GM19438 (cell line): ENCODE measurements around the gene RPS6KL1.
"Not testable (repeated sequence)": the region's sequence is repeated elsewhere in the genome, so short reads cannot be mapped to it uniquely, and the experiment has no call there.

ENCODE experiments used
- ATAC-seq: cut with Tn5 transposase; IDR thresholded peaks from one replicate; pipeline ENCODE4 v1.9.1; 2021; ENCODE audit warnings: low read depth; ENCODE audit not compliant: unreplicated experiment

The RPS6KL1 gene

DNA sequence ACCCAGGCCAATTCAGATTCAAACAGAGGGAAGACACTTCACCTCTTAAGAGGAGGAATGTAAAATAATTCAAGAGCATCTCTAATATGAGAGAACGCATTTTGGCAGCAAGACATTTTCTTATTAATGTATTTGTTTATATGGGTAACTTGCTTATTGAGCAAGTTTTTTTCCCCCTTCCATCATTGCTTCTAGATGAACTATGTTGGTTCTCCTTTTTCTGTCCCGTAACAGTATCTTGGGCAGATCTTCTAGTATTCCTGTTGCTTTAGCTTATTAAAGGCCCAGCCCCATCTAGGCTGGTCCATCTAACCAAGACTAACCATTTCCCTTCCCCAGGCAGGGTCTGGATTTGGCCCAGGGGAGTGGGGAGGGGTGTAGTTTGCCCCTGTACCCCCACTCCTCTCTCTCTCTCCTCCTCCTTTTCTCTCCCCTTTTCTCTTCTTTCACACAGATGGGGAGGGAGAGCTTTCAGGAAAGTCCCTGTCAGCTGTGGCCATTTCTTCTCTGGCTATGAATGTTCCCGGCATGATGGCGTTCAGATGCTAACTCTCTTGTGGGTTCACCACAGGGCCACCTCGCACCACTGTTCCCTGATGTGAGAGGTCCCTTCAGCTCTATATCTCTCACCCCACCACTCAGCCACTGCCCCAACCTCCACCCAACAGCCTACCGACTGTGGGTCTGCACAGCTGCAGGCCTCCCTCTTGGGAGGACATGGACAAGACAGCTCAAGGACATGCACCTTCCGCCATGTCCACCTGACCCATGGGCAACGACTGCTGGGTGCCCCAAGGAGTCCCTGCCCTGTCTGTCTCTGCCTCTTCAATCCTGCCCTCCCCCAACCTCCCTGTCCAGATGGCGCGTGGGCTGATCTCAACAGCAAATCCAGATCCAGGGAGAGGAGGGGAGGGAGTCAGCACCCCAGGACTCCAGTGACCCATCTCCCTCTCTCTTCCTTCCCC is 15.8 kb upstream of the RPS6KL1 start:
- no peak for ATAC-seq

DNA sequence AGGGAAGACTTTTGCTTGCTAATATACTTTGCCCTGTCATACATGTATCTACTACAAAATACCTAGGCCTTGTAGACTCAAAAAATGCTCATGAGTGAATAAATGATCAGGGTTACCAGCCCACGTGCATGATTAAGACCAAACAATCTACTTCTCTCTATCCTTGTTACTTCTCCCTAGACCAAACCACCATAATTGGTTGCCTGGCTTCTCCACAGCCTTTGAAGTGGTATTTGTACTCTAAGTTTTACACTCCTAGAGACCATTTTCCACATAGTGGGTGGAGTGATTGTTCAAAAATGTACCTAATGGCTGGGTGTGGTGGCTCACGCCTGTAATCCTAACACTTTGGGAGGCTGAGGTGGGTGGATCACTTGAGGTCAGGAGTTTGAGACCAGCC is 14.1 kb upstream of the RPS6KL1 start:
- no peak for ATAC-seq

DNA sequence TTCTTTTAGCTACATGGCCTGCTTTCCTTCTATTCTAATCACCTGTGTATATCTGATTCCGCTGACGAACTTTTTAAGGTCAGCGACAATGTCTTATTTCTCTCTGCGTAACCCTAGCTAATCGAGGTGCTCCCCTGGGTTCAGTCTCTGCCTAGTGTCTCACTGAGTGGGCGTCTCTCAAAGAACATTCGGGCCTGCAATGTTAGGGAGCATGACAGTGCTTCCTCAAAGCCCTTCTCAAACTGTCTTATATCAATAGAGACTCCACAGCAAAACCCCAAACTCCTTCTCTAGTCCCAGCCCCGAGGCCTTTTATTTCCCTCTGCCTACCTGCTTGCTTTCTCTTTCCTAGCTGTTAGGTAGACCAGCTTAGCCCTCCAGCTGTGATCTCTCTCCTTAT is 13.7 kb upstream of the RPS6KL1 start:
- ATAC-seq = no peak

DNA sequence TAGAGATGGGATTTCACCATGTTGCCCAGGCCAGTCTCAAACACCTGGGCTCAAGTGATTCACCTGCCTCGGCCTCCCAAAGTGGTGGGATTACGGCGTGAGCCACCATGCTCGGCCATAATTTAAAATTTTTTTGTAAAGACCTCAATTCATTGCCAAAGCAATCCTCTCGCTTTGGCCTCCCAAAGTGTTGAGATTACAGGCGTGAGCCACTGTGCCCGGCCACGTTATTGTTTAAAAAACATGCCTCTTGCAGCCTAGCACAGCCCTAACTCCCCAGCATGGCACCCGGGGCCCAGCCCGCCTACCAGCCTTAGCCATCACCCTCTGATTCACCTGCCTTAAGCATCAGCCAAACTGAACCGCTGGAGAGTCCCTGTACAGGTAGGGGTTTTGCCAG is 13.1 kb upstream of the RPS6KL1 start:
- ATAC-seq = no peak

DNA sequence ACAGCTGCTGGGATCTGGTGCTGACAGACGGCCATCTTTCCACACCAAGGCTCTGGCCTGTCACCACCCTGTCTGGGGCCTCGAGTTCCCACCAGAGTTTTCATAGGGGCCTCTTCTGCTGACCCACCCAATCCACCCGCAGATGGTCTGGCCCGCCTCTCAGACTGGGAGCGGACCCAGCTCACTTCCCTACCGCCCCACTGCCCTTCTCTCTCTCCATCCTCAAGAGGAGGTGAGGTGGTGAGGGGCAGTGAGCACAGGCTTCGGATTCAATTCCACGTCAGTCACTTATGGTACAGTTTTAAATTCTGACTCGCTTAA is 12.3 kb upstream of the RPS6KL1 start:
- no peak for ATAC-seq

DNA sequence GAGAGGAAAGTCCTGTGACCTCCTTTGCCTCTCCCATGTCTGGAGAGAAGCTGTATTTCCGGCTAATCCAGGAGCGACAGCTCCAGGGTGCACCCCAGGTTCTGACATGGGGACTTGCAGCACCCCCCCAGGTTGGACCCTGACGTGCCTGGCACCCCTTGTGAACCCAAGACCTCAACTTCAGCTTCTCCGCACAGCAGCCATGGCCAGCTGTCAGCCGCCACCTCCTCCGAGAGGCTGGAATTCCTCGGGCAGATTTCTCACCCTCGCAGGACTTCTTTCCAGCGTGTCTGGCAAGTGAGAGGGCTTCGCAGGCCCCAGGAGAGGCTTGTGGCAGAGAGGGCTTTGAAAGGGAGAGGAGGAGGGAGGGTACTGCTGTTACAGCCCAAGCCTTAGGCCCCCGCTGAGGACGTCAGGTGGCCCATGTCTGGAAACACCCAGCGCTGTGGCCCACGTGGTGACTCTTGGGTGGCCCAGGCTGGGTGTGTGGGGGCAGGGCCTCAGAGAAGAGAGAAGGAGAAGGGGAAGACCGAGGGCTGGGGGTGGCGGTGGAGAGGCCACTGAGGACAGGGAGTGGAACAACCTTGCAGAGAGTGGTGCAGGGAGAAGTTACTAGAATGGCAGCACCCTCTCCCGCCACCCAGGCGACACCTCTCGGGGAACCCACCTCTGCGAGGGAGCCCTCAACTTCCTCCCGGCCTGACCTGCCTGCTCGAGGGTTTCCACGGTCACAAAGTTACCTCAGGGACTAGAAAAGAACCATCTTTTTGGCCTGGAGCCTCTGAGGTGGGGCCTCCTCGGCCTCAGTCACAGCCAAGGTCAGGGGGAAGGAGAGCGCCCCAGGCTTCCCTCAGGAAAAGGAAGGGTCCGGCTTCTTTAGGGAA is 11.7 kb upstream of the RPS6KL1 start:
- no peak for ATAC-seq

DNA sequence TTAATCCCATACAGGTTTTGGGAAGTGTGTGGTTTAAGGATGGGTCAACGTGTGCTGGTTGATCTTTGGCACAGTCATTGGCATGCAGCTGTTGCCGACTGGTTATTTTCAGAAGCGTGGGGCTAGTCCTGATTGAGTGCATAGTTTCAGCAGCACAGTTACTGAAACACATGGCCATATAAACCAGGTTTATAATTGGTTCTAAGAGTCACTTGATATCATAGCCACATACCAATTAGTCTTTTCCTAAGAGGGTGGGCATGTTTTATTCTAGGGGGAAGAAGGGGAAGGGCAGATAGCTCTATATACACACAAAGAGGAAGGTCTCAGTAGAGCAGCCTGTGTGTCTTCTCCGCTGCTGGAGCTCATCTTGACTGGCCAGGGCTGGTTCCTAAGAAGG is 11.0 kb upstream of the RPS6KL1 start:
- ATAC-seq = no peak

DNA sequence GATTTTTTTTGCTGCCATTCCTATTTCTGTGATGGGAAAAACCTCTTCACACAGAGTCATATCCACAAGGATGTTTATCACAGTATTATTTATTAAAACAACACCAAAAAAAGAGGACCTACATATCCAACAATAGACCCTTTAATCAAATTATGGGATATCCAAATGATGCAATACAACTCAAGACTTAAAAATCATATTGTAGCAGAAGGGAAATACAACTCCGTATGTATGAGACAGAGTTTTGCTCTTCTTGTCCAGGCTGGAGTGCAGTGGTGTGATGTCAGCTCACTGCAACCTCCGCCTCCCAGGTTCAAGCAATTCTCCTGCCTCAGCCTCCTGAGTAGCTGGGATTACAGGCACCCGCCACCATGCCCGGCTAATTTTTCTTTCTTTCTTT is 9.9 kb upstream of the RPS6KL1 start:
- ATAC-seq = not testable (repeated sequence)

DNA sequence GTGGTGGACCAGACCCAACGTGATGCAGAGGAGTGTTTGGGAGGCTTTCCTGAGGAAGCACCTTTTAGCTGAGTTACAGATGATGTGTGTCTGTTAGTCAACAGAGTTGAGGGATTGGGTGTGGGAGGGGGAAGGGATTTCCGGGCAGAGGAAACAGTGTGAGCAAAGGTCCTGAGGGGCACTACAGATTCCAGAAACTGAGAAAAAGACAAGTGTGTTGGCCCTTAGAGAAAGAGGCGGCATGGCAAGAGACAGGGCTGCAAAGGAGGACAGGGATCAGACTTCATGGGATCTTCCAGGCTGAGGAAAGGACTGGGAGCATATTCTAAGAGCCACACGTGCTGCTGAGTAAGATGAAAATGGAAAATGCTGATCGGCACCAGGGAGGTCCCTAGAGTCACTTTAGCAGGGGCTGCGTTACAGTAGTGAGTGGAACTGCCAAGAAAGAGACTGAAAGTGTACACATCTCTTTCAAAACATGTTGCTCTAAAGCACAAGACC is 9.4 kb upstream of the RPS6KL1 start:
- ATAC-seq = no peak

DNA sequence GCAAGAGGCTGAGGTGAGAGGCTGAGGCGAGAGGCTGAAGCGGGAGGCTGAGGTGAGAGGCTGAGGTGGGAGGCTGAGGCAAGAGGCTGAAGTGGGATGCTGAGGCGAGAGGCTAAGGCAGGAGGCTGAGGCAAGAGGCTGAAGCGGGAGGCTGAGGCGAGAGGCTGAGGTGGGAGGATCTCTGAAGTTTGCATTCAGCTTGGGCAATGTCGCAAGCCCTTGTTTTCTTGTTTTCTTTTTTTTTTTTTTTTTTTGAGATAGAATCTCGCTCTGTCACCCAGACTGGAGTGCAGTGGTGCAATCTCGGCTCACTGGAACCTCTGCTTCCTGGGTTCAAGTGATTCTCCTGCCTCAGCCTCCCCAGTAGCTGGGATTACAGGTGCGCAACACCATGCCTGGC is 8.7 kb upstream of the RPS6KL1 start:
- not testable (repeated sequence) for ATAC-seq

DNA sequence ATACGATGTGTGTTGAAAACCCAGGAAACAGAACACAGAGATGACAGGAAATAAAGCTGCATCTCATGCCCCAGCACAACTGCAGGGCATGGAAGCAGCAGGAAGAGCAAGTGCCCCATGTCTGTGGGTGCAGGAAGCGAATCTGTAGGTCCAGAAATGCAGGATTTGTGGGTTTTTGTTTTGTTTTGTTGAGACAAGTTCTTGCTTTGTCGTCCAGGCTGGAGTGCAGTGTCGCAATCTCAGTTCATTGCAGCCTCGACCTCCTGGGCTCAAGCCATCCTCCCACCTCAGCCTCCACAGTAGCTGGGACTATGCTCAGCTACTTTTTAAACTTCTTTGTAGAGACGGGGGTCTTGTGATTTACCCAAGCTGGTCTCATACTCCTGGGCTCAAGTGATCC is 6.2 kb upstream of the RPS6KL1 start:
- no peak for ATAC-seq

DNA sequence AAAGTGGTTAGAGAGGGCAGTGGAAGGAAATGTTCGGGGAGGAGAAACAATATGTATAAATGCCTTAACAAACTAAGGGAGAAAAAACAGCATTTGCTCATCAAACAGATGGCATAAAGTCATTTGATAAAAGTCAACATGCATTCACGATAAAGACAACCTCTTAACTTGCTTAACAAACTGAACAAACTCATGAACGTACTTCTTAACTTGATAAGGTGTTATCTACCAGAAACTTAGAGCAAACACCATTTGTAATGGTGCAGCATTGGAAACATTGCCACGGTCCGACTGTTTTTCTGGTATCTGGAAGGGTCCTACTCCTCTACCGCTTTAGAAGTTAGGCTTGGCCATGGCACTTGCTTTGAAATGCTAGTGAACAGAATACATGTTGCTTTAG is 4.2 kb upstream of the RPS6KL1 start:
- ATAC-seq = no peak

DNA sequence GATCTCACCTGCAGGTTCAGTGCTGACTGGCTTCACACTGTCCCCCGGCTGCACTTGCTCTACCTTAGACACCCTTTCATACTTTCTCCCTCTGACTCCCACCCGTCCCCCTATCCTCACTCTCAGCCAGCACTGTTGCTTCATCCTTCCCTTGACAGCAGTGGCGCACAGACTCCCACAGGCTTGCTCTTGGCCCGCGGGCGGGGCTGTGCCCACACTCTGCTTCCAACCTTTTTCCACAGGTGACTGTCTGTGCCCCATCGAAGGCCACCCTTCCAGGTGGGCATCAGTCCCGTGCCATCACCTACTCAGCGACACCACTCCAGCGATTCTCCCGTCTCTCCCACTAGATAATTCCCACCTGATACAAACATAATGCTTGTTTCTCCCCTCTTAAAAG is 1.0 kb upstream of the RPS6KL1 start:
- no peak for ATAC-seq

DNA sequence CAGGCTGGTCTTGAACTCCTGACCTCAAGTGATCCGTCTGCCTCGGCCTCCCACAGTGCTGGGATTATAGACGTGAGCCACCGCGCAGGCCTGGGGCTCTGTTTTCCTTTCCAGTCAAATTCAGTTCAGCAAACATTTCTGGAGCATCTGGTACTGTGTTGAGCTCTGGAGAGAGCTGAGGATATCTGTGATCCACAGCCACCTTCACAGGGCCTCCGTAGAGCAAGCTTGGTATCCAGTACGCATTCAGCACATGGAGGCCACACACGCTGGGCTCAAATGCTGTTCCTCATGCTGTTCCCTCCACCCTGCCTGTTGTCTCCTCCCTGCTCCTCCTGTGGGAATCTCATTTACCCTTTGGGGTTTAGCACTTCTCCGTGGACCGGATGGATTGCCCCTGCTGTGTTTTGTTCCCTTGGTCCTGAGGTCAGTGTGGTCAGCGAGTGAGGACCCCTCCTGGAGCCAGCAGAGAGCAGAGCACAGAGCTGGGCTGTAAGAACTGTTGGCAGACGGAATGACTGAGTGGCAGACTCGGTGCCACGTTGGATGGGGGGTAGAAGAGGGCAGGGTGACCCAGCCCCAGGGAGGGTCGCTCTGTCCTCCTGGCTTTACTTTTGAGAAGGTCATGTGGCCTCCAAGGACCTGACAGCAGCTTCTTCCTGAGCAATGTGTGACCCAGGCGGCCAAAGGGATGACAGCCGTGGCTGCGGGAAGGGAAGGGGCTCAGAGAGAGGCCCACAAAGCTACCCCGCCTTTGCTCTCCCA is 891 bp downstream of the RPS6KL1 start:
- no peak for ATAC-seq

DNA sequence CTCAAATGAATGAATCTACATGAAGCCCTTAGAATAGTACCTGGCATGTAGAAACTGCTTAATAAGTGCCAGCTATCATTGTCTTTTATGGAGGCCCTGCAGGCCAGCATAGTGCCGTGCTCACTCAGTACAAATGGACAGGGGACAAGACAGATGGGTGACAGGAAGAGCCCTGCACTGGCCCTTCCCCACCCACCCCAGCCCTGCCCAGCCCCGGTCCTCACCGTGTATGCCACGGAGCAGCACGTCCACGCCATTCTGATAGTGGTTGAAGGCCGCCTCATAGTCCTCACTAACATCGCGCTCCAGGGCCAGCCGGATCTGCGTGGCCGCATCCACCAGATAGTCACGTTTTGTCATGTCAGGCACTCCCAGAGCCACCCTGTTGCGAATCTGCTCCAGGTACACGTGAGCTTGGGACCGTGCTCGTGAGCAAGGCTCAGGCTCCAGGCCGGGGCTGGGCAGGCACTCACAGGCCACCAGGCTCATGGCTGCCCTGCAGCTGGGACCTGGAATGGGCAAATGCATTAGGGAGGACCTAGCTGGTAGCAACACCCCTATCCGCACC is 1.9 kb downstream of the RPS6KL1 start:
- no peak for ATAC-seq

DNA sequence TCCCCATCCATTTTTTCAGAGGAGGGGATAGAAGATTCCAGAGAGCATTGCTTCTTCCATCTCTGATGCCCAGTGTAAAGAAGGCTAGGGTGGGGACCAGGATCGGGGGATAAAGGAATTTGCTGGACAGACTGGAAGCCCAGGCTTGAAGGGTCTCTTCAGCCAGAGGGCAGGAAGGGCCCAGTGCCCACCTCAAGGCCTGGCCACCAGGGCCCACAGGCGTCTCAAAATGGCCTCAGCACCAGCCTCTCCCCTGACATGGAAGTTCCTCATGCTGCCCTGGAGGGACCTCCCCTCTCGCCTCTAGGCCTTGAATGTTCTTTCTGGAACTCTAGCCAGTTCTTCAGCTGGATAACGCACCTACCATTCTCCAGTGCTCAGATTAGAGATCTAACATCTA is 2.8 kb downstream of the RPS6KL1 start:
- no peak for ATAC-seq

DNA sequence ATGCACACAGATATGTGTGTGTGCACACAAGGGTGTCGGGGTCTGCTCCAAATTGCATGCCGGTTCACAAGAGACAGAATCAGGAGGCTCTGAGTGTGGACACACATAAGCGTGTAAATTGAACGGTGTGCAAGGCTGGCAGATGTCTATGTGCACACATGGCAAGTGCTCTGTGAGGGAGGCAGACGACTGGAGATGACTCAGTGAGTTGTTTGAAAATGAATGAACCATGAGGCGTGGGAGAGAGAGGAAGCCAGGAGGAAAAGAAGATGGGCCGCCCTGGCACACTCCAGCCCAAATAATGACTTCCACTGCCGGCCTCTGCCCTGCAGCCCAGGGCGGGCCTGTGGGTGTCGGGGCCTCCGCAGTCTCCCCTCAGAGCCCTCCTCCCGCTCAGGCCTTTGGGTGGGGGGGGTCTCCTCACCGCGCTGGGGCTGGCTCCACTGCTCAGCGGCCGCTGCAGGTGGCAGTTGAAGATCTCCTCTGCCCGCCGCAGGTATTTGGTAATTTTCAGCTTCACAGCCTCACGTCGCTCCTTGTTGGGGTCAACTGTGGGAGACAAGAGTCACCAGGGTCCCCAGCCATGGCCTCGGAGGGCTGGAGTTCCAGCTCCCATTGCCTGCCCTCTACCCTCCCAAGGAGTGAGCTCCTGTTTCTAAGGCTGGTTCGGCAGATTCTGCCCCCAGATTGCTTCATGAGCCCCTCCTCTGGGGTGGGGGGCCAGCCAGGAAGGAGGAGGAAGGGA is 3.5 kb downstream of the RPS6KL1 start:
- no peak for ATAC-seq

DNA sequence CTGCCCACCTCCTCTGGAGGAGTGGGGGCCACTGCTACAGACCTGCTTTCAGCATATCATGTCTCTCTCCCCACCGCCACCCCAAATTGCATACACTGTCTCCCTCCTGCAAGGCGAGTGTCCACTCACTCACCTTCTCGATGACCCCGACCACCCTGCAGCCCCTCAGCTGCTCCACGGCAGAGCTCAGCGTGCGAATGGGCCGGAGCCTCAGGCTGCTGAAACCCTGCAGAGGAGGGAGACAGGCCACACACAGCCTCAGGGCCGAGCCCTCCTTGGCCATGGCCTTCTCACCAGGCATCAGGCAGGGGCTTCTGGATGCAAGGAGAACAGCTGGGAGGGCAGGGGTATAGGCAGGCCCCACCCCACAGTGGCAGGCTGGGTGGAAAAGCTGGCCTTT is 4.7 kb downstream of the RPS6KL1 start:
- no peak for ATAC-seq

DNA sequence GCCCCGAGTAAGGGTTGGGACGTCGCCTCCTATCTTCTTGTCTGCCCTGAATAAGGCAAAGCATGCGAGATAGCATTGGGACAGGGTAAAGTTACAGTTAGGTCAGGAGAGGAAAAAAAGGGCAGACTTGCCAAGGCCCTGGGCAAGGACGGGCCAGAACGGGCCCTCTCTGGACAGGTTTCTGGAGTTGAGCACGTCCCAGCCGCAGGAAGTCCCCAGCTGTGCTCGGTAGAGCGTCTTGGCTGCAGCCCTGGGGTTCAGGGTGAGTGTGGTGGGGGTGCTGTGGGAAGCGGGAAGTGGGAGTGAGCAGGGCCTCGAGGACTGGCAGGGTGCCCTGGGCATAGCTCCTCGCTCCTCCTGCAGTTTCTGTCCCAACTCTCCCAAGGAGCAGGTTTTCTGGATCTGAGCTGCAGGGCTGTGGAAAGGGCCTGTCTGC is 5.4 kb downstream of the RPS6KL1 start:
- no peak for ATAC-seq

DNA sequence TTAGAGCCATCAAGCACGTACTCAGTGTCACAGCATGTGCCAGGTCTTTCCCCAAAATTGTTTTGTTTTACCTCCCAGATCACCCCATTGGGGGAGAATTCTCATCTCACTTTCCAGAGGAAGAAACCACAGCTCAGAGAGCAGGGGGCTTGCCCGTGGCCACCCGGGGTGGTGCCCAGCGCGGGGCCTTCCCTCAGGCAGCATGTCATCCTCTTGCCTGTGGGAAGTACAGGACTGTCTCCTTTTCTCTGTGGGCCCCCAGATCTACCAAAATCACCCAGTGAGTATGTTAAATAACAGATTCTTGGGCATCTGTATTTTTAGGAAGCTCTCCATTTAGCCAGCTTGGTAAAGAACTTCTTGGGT is 5.9 kb downstream of the RPS6KL1 start:
- no peak for ATAC-seq
